Esophagus muscularis mucosa (tissue), 4 donors: ENCODE data around the gene DOCK8.

ENCODE experiments used
- CTCF ChIP-seq, 3 experiments: fragments of 200-600 bp in 2 of 3; fragments of 450-650 bp in 1 of 3; sonication (generic) in 2 of 3; IDR thresholded peaks; one replicate each; pipeline ENCODE4 v1.5.1; 2017 to 2019; ENCODE audit warnings: antibody characterized with exemption in 3 of 3, mild to moderate bottlenecking in 2 of 3, moderate library complexity in 1 of 3
- EP300 ChIP-seq: sonication (generic); formaldehyde crosslinking; IDR thresholded peaks from one replicate; pipeline ENCODE4 v1.6.1; 2017; ENCODE audit warnings: antibody characterized with exemption
- POLR2A ChIP-seq: fragments of 450-650 bp; IDR thresholded peaks from one replicate; pipeline ENCODE4 v1.6.1; 2017; ENCODE audit warnings: antibody characterized with exemption, moderate library complexity, mild to moderate bottlenecking, low read depth

DNA sequence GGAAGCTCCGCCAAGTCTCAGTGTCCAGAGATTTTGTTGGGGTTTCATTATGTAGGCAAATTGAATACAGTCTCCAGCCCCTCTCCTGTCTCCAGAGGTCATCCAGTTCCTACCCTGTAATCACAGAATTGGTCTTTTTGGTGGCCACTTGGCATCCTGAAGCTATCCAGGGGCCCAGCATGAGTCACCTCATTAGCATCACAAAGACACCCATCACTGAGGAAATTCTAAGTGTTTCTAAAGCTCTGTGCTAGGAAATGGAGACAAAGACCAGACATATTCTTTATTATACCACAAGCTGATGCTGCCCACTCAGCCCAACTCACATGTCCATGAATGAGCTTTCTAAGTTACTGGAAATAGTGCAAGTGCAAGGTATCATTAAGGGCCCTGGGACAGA, 229.9 kb downstream of the DOCK8 start:
- TF ChIP-seq CTCF (IDR thresholded peaks at IDR 0.05) (no peak), POLR2A (no peak), EP300 (no peak)
